GM19468 (cell line): ENCODE results near the gene CDC23.
"Not testable (repeated sequence)": the region's sequence is repeated elsewhere in the genome, so short reads cannot be mapped to it uniquely, and the experiment has no call there.

Source experiments
- ATAC-seq: cut with Tn5 transposase; IDR thresholded peaks from one replicate; pipeline ENCODE4 v1.9.1; 2021; ENCODE audit warnings: mild to moderate bottlenecking, moderate library complexity, moderate number of reproducible peaks; ENCODE audit not compliant: unreplicated experiment; ENCODE audit errors: extremely low read depth

Gene CDC23

DNA sequence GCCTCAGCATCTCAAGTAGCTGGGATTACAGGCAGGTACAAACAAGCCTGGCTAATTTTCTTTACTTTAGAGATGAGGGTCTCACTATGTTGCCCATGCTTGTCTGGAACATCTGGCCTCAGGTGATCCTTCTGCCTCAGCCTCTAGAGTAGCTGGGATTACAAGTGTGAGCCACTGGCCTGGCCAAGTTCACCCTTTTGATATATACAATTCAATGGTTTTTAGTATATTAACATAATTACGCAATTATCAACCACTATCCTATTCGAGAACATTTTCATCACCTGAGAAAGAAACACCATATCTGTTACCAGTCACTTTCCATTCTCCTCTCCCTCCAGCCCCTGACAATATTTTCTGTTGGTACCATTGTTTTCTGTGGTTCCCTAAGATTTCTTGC is 3.7 kb upstream of the CDC23 start:
- no peak for ATAC-seq

DNA sequence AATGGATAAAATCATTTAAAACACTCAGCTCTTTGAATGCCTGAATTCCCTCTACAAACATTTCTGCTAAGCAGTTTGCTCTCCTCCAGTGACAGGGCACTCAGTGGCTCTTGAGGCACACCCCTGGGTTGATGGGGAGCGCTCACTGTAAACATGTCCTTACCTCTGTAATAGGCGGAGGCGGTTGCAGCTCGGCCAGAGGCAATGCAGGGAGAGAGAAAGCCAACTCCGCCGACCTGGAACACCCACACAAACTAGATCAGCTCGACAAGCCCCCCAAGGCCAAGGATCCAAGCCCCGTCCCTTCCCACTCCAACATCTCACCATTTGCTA is 329 bp downstream of the CDC23 start:
- ATAC-seq, result no peak

GRCh38 chr5:138210985-138211384 is 2.1 kb downstream of the CDC23 start:
- no peak for ATAC-seq

- ATAC-seq, result not testable (repeated sequence)
Observed at GRCh38 chr5:138193859-138194258, 19.3 kb downstream of the CDC23 start.

- ATAC-seq, result no peak
Observed at GRCh38 chr5:138192826-138193225, 20.3 kb downstream of the CDC23 start.

DNA sequence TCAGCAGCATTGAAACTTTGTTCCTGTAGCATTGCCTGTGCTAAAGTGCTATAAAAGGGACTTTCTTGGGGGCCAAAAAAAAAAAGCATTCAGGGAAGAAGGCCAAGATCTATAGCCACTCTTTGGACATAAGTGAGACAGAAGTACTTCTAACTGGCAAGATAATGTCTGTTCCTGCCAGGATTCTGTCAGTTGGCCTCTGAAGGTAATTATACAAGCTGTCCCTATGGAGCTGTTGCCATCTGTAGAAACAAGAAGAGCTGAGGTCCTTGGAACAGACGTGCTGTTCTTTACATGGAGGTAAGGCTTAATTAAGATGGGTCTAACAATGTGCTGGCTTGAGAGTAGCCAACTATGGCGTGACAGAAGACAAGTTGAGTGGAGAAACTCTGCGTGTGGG is 24.5 kb downstream of the CDC23 start:
- no peak for ATAC-seq

DNA sequence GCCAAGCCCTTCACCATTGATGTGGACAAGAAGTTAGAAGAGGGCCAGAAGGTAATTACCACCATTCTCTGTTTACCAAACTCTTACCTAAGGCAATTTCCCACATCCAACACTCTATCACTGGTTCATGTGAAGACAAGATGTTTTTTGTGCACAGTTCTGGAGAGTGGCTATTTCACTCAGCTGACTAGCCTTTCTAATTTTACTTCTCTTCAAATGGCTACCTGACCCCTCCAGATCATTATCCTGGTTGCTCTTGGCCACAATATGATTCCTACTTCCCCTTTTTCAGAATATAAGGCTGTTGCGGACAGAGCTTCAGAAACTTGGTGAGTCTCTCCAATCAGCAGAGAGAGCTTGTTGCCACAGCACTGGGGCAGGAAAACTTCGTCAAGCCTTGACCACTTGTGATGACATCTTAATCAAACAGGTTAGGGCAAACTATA is 27.1 kb downstream of the CDC23 start:
- no peak for ATAC-seq

DNA sequence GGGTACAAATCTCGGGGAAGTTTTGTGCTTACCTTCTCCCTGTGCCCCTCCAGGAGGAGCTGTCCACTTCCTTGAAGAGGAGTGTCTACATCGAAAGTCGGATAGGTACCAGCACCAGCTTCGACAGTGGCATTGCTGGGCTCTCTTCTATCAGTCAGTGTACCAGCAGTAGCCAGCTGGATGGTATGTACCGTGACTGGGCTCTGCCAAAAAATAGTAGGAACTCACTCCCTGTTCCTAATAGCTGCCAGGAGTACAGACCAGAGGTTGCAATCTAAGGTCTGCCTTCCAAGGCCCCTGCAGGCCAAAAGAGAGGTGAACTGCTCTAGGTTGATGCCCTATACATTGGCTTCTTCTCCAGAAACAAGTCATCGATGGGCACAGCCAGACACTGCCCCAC is 30.3 kb downstream of the CDC23 start:
- ATAC-seq, result no peak

DNA sequence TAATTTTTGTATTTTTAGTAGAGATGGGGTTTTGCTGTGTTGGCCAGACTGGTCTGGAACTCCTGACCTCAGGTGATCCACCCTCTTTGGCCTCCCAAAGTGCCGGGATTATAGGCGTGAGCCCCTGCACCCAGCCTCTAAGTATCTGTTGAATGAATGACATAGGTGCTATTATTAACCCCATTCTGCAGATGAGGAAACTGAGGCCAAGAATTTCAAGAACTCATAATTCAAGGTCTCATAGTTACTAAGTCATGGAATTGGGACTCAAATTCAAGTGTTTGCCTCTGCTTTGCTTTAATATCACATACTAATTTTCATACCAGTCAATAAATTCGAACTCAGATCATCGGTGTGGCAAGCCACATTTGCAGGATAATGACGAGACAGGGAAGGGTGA is 32.3 kb downstream of the CDC23 start:
- ATAC-seq, result no peak

GRCh38 chr5:138180183-138180782 is 32.8 kb downstream of the CDC23 start:
- ATAC-seq, result no peak

DNA sequence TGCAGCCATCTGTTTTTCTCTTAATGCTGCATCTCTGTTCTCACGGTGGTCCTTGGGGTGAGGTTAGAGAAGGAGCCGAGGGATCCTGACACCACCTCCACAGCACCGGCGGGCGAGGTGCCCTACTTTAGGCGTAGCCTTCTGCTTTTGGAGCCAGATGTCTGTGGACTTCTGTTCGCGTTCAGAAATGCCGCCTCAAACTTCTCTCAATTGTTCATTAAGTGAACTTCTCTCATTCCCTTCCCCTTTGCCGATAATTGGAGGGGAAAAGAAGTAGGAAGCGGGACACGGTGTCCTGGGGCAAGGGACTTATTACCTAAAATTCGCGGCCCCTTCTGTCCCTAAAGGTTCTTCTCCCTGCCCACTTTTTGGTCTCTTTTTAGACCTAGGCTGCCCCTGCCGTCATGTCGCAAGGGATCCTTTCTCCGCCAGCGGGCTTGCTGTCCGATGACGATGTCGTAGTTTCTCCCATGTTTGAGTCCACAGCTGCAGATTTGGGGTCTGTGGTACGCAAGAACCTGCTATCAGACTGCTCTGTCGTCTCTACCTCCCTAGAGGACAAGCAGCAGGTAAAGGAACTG is 33.8 kb downstream of the CDC23 start:
- peak; percentile 5 for ATAC-seq

DNA sequence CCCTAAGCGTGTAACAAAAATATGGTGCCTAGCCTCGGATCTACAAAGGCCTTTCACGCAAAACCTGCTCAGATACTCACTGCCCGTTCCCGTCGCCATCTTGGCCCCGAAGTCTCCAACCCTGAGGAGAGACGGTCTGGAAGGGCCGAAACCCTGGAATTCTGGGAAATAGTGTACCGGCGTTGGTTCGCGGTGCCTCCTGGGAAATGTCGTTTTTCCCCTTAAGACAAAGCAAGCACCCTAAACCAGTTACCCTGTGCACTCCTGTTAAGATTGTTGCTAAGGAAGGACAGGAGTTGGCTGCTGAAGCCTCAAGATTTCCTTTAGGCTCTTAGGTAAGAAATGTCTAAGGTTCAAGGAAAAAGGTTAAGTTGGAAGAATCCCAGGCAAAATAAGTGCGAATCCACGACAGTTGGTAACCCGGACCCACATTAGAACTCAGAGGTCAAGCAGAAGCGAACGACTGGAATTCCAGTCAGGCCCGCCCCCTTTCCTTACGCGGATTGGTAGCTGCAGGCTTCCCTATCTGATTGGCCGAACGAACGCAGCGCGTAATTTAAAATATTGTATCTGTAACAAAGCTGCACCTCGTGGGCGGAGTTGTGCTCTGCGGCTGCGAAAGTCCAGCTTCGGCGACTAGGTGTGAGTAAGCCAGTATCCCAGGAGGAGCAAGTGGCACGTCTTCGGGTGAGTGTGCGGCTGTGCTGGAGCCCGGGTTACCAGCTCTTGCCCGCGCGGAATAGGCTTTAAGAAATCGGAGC is 34.4 kb downstream of the CDC23 start, which contains the start of the genes BRD8 and KIF20A:
TSS of gene BRD8 (minus strand) at position 115 of the 761 bp plus-strand sequence. CDS start at position 99, 16 bp downstream.
TSS of gene KIF20A (plus strand) at position 597 of the 761 bp plus-strand sequence. CDS start 569 bp downstream, outside the sequence.
- ATAC-seq, result peak; percentile 75

GRCh38 chr5:138177941-138178515 is 35.1 kb downstream of the CDC23 start:
- ATAC-seq, result no peak

- ATAC-seq, result no peak
Observed at GRCh38 chr5:138170299-138170698, 42.8 kb downstream of the CDC23 start.

DNA sequence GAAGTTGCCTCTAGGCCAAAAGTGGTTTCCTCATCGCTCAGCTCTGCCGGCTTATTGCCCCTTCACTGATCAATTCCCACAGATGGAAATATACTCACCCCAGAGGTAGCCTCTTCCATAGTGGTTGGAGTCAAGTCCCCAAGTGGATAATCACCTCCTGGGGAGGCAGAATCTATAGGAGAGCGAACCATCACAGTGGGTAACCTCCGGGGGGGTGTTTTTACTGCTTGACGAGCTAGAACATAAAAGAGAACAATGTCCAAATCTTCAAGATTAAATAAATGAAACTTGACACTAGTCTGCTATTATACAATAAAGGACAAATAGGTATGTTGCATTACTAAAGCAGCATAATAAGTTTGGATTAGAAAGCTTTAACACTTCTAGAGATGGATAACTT is 44.0 kb downstream of the CDC23 start:
- ATAC-seq, result no peak

DNA sequence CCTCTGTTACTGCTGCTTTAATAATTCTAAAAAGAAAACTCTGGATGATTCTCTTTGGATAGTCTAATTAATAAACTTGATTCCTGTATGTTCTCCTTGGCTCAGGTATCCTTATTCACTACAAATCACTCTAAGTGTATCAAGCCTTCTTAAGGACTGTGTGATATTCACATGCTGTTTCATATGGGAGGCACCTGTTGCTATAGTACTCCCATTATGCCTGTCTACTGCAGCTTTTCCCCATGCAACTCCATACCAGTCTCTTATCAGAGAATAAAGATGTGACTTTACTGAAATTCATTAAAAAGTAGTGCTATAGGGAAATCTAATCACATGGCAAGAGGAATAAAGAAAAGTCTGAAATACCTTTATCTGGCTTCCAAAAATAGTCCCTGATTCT is 49.4 kb downstream of the CDC23 start:
- no peak for ATAC-seq

- ATAC-seq, result no peak
Observed at GRCh38 chr5:138160706-138161105, 52.4 kb downstream of the CDC23 start.

GRCh38 chr5:138159666-138160065 is 53.5 kb downstream of the CDC23 start:
- ATAC-seq, result no peak

DNA sequence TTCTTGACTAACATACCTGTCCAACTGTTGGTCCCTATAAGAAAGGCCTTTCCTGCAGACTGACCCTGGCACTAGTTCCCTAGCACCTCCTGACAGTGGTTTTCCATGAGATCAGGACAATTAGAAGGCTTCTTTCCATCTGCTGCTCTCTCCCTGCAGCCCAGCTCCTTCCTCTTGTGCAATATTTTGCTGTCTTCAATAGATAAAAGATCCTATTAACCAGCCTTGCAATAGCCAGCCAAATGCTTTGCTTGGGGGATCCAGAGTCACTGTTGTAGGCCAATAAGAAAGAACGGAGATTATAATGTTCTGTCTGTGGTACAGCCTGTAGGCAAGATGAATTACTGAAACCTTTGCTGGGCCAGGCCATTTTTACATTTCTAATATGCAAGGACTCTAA is 55.5 kb downstream of the CDC23 start:
- ATAC-seq, result no peak

DNA sequence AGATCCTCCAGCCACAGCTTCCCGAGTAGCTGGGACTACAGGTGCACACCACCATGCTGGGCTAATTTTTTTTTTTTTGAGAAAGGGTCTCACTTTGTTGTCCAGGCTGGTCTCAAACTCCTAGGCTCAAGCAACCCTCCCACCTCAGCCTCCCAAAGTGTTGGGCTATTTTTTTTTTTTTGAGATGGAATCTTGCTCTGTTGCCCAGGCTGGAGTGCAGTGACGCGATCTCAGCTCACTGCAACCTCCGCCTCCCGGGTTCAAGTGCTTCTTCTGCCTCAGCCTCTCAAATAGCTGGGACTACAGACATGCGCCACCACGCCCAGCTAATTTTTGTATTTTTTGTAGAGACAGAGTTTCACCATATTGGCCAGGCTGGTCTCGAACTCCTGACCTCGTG is 57.1 kb downstream of the CDC23 start:
- ATAC-seq, result not testable (repeated sequence)

- ATAC-seq, result no peak
Observed at GRCh38 chr5:138149530-138149929, 63.6 kb downstream of the CDC23 start.
